GM19328 (cell line): ENCODE data around the gene SLC27A2.

Experiments
- ATAC-seq: cut with Tn5 transposase; IDR thresholded peaks from one replicate; pipeline ENCODE4 v1.9.1; 2021; ENCODE audit warnings: mild to moderate bottlenecking, moderate library complexity; ENCODE audit not compliant: unreplicated experiment

SLC27A2 gene

GRCh38 chr15:50265620-50266019 is 83.6 kb downstream of the SLC27A2 start, which contains the start of gene HDC:
Gene HDC, minus strand, starts transcription at chr15:50265726. Its CDS starts 103 bp downstream, at chr15:50265623.
- ATAC-seq, result no peak

- ATAC-seq, result no peak
Measured at GRCh38 chr15:50267577-50267976, 85.6 kb downstream of the SLC27A2 start.

GRCh38 chr15:50275091-50275490 is 93.1 kb downstream of the SLC27A2 start:
- ATAC-seq, result no peak

DNA sequence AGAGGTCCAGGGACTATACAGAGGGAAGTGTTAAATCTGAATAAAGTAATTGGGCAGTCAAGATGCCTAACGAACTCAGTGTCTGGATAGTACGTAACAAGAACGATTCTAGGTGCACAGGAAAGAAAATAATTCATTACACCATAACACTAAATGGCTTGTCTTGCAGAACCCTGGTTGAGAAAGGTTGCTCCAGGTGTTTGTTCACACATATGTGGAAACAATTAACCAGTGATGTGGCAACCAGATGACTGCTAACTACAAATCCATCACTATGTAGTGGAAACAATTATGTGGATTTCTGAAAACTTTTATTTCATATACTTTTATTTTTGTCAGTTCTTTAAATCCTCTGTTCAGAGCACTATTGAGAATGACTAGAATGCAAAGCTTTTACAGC is 93.9 kb downstream of the SLC27A2 start:
- no peak for ATAC-seq

DNA sequence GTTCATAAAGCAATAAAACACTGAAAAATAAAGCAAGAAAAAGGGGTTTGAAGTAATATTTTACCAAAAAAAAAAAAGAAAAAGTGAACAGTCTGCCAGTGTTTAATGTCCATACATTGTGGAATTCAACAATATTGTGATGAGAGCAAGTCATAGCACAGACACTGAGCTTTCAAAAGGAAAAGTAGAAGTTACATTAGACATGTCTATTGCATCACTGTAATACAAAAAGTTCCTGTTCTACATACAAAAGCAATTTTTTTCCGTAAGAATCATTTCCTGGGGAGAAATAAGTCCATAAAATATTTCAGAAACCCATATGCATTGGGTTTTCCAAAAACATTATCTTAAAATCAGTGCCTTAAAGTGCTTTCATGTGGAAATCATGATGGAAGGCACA is 95.4 kb downstream of the SLC27A2 start:
- ATAC-seq, result no peak

GRCh38 chr15:50278496-50278895 is 96.5 kb downstream of the SLC27A2 start:
- ATAC-seq, result no peak

DNA sequence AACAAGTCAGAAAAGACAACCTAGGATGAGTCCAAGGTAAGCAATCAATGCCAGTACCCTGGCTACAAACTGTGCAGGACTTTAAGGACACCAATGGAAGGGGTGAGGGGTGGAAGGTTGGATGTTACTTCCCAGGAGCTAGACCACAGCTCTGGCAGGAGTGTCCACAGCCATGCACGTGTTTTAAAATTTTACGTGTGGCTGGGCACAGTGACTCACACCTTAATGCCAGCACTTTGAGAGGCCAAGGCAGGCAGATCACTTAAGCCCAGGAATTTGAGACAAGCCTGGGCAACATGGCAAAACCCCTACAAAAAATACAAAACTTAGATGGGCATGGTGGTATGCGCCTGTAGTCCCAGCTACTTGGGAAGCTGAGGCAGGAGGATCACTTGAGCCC is 98.3 kb downstream of the SLC27A2 start:
- ATAC-seq, result no peak

DNA sequence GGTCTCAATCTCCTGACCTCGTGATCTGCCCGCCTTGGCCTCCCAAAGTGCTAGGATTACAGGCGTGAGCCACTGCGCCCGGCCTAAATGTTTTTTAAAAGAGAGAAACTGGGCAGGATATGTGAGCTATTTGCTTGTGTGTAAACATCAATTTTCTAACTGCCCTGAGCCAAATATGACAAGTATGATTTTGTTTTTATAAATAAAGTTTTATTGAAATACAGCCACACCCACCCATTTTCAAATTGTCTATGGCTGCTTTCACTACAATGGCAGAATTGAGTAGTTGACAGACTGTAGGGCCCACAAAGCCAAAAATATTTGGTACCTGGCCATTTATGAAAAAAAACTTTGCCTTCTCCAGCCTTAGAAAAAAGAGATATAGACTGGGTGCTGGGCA is 99.4 kb downstream of the SLC27A2 start:
- no peak for ATAC-seq
